SKM-1 (cell line): Measurements from ENCODE around the gene ITGA7.

ENCODE experiments used
- DNase-seq: peaks from one replicate; lab custom pipeline; 2025; ENCODE audit not compliant: unreplicated experiment; lab: John Stamatoyannopoulos, UW

The ITGA7 gene

DNA sequence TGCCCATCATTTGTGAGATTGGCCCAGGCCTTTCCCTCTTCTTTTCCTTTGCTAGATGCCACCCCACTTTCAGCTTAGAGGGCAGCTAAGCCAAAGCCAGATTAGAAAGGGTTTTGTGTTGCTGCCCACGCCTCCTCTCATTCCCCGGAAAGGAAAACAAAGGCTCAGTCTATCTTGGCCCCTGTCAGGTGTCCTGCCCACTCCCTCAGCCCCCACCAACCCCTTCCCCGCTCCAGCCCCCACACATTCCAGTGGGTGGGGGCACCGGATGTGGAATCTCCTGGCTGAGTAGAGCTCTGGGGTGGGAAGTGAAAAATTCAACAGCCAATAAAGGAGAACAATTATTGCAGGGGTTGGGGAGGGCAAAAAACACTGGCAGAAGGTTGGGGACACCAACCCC is 10.3 kb upstream of the ITGA7 start:
- DNase-seq = no peak

DNA sequence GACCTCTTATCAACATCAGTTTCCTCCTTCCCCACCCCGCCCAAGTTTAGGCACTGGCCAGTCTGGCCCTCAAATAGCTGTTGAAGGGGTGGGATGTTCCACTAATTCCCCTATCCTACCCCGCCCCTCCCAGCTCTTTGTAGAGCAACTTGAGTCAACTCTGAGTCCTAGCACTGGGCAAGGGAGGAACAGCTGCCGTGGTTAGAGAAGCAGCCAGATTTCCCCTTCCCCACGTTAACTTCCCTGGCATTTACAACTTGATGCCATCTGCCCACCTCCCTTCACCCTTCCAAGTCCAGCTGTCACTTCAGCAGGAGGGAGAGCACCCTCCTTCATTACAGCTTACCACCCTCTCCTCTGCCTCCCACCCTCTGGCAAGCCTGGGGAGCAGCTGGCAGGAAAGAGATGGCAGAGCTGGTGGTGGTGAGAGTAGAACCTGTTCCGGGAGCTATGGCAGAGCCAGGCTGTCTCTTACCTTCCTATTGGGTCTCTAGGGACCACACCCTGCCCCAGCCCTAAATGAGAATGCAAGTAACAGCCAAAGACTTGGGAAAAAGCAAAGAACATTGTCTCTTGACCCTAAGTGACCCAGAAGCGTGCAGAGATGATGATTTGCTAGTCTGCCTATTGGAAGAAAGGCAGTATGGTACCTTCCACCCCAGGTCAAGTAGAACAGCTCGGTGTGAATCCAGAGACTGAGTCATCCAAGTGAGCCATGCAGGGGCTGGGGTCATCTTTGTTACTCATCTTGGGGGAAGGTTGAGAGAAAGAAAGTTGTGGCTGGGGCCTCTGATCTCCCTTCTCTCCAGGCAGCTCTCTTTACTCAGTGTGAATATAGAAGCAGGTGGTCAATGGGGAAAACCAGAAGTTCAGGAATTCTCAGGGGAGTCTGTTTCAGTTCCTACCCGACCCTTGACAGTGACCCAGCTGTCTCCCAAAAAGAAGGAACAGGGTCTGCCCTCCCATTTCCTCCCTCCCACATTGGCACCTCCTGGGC is 9.6 kb upstream of the ITGA7 start:
- no peak for DNase-seq

DNA sequence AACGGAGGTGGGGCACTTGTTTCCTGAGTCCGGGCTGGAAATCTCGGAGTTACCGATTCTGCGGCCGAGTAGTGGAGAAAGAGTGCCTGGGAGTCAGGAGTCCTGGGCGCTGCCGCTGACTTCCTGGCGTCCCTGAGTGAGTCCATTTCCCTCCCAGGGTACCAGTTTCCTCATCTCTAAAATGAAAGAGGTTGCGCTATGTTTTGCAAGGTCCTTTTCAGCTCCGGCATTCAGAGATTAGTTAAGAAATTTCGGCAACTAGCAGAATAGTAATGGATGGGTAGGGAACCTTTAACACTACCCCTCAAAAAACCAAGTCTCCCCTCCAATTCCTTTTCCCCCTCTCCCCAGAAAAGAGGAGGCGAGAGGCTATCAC is 8.9 kb upstream of the ITGA7 start:
- no peak for DNase-seq

DNA sequence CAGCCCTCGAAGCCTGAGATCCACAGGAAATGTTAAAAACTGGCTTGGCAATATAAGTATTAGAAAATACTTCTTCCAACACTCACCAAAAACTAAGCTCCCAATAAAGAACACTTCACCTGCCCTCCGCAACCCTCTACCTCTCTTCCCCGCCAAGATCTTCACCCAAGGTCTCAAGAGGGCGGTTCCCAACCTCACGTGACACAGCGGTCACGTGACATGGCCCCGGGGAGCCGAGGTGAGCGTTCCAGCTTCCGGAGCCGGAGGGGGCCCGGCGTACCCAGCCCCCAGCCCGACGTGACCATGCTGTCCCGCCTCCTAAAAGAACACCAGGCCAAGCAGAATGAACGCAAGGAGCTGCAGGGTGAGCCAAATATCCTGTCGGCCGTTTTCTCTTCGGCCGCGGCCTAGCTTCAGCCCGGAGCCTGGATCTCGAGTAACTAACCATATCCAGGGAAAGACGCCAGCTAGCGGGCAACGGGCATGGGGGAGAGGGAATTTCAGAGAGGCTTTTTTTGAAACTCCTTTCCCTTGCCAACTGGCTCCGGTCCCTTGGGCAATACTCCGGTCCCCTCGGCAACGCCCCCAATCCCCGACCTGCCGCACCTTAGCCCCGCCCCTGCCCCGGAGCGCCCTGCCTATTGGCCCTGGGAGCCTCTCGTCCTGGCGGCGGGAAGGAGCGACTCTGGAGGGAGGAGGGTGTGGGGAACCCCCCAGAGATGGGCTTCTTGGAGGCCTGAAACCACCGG is 8.3 kb upstream of the ITGA7 start, which contains the start of gene BLOC1S1:
TSS of gene BLOC1S1 (plus strand) at position 214 of the 749 bp plus-strand sequence. CDS start at position 220, 6 bp downstream.
- peak; percentile 38 for DNase-seq

DNA sequence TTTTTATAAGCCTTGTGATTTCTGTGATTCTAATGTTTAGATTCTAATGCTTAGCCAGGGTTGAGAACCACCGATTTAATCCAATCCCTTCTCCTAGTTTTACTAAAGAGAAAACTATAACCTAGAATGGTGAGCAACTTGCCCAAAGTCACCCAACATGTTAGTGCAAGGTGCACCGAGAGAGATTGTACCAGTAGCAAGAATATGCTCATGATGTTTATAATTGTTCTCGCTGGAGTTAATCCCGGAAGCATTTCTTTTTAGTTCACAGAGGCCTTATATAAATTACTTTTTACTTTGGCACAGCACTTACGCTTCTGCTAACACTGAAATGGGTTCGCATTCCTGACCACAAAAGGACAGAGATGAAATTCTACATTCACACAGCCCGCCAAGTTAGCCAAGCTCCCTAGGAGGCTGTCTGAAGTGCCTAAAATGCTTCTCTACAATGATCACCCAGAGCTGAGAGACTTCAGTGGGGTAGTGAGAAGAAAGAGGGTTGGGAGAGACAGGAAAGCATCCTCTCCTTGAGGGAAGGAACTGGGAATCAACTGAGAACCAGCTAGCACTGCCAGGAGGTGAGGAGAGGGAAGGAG is 7.6 kb upstream of the ITGA7 start:
- no peak for DNase-seq

DNA sequence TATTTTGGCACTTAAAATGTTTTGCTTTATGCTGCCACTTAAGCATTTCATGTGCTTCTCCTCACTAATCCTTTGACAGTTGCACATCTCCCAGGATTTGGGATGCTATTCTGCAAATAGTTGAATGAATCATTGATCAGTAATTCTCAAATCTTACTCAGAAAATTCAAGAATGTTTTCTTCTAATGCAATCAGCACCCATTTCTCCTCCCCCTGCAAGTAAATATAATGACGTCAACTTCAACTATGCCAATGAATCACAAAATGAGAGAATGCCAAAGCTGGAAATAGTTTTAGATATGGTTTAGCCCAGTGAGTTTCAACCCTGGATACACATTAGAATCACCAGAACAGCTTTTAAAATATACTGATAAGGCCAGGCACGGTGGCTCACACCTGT is 6.0 kb upstream of the ITGA7 start:
- DNase-seq = no peak

DNA sequence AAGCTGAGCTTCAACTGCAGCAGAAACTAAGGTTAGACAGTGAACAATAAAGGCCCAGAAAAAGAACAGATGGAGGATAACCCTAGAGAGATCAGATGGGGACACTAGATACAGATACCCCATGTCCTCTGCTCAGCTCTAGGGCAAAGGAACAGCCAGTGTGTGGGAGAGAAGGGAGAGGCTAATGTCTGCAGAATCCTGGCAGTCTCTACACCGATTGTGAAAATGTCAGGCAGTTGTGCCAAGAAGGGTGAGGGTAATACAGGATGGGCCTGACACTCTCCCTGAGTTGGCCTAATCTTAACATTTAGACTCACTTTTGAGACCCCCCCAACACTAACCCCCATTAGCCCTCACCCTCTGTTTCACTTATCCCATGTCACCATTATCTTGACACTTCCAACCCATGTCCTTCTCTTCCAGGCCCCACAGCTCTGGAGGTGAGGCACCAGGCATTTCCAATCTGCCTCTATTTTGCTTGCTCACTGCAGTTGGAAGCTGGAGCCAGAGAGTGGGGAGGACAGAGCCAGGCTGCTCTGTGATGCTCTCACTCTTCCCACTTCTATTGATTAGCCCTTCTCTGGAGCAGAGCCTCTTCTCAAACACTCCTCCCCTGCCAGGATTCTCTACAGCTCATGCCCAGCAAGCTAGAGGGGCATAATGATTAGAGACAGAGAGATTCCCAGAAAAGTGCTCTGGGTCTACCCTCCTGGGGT is 5.2 kb upstream of the ITGA7 start:
- DNase-seq = no peak

DNA sequence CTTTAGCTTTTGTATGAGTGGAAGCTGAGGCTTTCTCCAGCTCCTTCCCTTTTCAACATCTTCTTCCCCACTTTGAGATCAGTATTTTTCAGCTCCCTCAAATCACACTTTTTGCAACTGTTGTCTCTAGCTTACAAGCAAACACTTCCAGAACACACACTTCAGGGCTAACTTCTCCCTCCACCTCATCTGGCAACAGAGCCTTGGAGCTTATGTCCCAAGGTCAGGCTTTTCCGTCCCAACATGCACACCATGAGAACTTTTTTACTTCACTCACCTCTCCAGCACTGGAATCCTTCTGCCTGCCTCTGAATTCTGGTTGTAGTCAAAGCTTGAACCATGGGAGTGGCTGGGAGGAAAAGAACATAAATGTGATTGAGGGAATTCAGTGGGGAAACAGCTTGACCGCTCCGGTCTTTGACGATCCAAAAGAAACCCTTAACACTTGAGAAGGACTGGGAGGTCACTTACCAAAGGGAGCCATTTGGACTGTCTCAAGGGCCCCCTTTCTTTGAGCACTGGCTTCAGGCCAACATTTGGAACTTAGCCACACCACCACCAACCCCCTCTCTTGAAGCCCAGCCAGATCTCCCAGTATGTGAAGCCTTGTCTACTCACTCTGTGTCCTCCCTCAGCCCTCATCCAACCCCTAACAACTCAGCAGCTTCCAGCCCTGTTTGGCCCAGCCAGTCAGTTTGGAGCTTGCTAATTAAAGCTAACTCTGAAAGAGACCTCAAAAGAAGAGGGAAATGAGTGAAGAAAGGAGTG is 4.3 kb upstream of the ITGA7 start:
- no peak for DNase-seq

DNA sequence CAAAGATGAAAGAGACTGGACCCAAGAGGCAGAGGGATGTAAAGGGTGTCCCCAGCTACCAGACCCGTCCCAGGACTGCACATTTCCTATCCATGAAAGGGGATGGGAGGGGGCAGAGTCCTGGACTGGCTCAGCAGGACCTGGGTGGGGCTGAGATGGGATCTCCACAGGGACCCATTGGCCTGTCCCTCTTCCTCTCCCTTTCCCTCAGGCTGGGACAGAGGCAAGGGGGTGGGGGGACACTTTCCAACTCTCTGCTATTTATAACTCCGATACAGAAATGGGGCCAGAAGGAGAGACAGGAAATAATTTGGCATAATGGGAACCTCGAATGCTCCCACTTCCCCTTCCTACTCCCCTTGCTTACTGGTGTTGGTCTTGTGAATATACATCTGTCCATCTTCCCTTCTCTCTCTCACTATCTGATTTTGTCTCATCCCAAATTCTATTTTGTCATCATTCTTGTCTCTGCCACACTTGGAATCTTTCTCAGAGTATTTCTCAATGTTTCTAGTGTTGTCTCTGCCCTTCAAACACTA is 1.1 kb upstream of the ITGA7 start:
- DNase-seq = no peak

DNA sequence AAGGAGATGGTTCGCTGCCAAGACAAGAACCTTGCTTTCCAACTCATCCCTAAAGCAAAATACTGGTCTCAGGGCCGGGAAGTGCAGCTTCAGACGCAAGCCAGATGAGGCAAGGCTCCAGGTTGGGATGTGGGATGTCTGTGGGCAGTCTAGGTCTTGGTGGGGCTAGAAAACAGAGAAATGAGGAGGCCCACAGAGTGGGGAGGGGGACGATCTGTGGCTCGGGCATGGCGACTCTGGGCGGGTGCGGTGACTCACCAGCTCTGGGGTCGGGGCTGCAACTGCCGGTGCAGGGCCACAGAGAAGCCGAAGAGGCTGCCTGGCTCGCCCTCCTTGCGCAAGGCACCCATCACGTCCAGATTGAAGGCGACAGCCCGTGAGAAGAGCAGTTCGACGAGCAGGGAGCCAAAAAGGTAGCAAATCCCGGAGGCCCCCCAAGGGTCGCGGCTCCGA is 459 bp downstream of the ITGA7 start:
- DNase-seq = no peak

DNA sequence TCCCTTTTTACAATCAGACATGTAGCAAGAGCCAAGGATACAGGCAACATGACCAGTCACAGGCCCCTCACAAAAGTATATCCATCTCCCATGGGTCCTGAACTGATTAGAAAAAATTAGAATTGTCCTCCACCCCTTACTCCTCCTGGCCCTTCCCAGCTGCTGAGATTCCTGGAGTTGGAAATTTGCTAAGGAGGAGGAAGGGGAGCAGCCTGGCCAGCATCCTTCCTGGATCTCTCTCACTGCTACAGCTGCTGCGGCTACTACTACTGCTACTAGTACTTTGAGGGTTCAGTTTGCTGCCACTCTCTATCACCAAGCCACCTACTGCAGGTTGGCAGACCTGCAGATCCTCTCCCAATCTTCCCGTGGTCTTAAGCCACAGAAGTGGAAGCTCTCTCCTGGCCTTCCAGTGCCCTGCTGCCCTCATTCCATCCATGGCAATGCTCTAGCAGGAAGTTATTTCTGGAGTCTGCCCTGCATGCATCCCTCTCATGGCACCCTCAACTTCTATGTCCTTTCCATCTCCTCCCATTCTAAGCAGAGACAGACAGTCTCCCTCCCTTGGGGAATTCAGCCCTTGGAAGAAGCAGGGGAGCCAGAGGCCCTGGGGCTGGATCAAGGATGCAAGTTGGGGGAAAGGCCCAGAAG is 1.0 kb downstream of the ITGA7 start:
- no peak for DNase-seq

DNA sequence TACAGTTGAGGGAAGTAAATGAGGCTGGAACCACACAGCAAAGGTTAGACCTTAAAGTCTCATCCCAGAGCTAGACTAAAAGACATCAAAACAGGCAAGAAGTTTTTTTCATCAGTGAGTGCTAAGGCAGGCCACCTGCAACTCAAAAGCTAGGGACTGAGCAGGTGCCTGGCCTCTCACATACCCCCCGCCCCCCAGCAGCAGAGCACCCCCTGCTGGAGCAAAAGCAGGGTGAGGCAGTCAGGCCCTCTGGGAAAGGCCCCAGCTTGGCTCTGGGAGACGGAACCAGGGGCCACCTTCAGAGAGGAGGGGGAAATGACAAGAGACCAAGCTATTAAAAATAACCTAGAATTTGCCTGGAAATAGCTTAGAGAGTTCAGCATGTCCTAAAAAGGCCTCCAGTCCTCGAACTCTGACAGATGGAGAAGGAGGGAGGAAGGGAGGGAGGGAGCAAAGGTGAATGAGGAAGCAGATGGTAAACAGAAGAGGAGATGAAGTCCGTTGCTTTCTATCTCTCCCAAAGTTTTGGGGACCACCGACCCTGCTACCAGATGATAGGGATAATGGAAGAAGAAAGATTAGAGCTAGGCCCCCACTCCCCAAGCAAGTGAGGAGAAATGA is 1.8 kb downstream of the ITGA7 start:
- no peak for DNase-seq

DNA sequence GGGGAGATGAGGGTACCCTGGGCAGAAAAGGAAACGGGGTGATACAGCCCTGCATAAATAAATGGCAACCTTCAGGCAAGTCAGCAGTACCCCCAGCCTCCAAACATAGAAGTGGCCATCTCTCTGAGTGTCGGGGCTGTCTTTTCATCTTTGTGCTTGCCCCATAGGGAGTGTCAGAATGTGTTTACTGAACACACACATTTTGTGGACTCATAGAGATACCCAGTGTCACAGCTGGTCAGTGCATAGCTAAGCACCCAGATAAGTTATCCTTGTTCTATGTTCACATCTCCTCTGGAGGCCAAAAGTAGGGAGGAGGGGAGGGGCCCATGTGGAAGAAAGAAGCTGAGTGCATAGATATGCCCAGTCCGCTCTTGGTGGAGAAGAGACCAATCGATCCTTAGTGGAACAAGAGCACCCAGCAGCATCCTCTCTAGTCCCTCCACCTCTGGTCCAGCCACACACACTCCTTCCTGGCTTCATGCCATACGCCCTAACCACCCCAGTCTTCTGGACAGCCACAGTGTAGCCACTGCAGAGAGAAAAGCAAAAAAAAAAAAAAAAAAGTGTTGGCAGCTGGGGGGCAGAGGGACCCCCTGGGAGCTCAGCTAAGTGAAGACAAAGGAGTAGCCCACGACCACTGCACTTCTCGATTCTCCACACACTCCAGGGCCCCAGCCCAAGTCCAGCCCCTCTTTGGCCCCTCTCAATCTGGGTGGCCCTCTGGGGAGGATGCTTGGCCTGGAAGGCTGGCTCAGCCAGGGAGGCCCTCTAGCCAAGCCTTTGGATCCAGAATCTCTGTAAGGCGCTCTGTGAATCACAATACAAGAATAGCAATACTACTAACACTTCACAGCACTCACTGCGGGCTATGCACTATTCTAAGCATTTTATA is 2.6 kb downstream of the ITGA7 start:
- no peak for DNase-seq

DNA sequence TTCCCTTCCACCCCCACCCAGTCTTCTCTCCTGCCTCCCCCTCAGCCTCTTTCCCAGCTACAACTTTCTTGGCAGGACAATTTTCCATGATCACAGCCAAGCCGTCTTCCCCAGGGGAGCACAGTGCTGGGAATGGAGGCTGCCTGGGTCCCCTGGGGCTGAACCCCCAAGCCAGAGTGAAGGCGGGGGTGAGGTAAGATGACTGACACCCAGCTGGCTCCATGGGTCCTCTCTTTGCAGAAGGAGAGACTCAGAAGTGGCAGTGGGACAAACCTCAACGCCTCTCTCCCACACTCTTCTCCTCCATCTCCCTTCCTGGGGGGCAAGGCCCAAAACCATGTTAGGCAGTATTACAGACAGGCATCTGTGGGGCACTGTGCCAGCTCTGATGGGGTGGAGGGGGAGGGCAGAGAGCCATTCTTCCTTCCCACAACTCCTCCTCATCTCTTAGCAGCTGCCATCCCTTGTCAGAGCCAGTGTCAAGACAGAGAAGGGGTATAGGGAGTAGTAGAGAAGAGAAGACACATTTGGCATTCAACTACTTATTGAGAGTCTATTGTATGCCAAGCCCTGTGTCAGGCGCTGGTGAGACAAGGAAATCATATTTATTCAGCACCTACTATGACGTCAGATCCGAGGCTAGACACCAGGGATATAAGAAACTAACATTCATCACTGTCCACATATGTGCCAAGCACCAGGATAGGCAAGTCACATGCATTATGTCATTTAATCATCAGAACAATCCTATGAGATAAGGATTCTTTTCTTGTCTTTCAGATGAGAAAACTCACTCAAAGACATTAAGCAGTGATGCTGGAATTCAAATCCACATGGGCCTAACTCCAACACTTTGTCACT is 3.6 kb downstream of the ITGA7 start:
- no peak for DNase-seq

DNA sequence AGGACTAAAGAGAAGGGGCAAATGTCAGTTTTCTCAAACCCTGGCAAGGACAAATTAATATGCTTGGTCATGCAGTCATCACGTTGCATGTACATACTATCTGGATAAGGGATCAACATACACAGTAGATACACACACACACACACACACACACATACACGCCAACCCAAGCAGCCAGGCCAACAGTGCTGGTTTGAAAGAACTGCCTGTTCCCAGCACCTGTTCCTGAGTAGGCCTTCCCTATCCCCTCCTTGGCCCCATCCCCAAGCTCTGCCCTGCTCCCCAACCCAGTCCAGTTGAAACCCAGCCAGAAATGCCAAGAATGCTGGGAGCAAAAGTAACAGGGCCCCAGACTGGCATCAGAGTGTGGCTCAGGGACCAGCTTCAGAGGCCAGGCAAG is 4.4 kb downstream of the ITGA7 start:
- no peak for DNase-seq

DNA sequence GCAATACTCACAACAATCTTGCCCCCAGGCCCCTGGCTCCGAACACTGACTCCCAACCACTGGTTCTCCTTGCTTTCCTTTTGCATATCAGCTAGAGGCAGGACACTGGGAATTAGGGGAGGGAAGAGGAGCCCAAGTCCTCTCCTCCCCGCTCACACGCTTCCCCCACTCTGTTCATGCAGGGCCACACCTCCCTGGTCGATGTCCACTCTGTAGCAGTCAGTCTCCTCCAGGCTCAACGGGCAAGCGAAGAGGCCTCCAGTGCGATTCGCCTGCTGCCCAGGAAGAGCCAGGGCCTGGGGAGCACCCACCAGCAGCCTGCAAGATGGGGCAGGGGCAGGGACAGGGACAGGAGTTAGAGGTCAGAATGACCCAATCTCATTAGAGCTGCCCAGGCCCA is 4.8 kb downstream of the ITGA7 start:
- no peak for DNase-seq
